GM12892 (cell line): ENCODE measurements around the gene YY1.

Experiments used
- DNase-seq: peaks from one replicate; pipeline ENCODE4 v3.0.0; 2011; ENCODE audit not compliant: insufficient read length
- FAIRE-seq: peaks from 2 replicates; lab custom pipeline; 2011; peaks lifted over from hg19 to GRCh38; lab: Jason Lieb, UNC
- POLR2A ChIP-seq: IDR thresholded peaks from 2 replicates; pipeline ENCODE4 v1.6.1; 2011; ENCODE audit warnings: low read depth, low read length, control low read depth
- POLR2AphosphoS5 ChIP-seq: IDR thresholded peaks from 2 replicates; pipeline ENCODE4 v1.6.1; 2011; ENCODE audit warnings: low read depth, low read length, control low read depth
- TAF1 ChIP-seq: IDR thresholded peaks from 2 replicates; pipeline ENCODE4 v1.6.1; 2011; ENCODE audit warnings: low read depth, mild to moderate bottlenecking, control low read depth, low read length, borderline replicate concordance

YY1 gene

DNA sequence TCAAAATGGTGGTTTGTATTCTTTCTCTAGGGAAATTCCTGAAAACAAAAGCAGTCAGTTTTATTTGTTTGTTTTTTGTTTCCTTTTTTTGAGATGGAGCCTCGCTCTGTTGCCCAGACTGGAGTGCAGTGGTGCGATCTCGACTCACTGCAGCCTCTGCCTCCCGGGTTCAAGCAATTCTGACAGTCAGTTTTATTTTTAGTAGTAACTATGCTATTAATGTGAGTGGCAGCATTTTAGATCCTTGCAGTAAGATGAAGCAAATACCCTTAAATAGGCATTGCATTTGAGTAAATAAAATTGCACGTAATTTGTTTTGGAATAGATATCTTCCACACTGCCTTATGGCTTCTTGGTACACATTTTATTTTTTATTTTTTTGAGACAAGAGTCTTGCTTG lies 23.6 kb downstream of the YY1 start:
- DNase-seq = no peak
- no peak for FAIRE-seq
- TF ChIP-seq TAF1 (no peak), POLR2A (no peak), POLR2AphosphoS5 (no peak)

DNA sequence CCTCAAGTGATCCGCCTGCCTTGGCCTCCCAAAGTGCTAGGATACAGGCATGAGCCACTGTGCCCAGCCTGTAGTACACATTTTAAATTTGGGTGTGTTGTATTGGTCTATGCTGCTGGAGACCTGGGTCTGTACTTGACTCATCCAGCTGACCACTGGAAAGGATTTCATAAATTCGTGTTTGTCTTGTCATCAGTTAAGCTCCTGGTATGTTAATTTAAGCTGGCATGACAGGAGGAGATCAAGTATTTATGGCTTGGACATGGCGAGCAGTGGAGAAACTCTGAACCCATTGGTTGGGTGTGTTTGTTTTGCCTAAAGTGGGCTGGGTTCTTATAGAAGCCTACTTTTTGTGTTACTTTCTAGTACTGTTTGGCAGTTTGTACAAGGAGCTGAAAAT lies 24.2 kb downstream of the YY1 start:
- TF ChIP-seq POLR2AphosphoS5 (no peak), TAF1 (no peak), POLR2A (no peak)
- no peak for FAIRE-seq

DNA sequence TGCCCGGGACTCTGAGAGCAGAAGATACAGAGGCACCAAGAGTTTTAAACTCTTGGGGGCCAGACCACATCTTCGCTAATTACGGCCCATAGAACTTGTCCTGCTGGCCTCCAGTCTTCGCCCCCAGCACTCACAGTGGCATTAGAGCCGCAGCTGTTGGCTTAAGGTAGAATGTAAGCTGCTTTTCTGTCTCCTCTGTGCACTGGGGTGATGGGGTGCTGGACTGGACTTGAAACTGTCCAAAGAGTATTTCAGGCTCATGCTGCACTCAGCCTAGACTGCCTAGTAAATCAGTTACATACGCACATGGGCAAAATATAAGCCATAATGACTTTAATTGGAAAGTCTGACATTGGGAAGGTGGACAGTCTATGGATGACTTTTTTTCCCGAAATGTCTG lies 29.0 kb downstream of the YY1 start:
- no peak for DNase-seq
- TF ChIP-seq POLR2A = no peak
- no peak for TF ChIP-seq TAF1
- no peak for TF ChIP-seq POLR2AphosphoS5
- FAIRE-seq = no peak

More for the DNA sequence above, 24.2 kb downstream of the YY1 start:
- DNase-seq = no peak

DNA sequence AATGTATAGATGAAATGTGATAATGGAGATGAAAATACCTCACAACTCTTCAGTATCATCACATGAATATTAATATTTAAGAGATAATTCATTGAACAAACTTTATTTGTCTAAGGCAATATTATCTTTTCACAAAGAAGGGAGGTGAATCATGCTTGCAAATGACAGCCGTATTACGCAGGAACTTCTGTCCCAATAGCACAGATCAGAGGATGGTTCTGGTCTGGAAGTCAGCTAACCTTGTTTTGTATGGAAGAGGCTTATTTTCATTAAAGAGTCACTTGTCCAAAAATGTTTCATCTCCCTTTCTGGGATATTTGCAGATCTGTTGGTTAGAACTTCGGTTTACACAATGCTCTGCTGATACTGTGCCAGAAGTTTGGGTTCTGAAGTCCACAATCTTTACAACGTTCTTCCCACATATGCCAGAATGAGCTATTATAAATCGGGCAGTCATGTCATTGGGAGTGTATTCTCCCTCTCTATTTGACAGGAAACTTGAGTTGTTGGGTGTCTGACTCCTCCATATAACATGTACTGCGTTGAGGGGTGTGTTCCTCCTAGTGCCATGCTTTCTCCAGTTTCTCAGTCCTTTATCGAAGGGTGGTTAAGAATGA lies 29.8 kb downstream of the YY1 start:
- DNase-seq = no peak
- FAIRE-seq = no peak
- TF ChIP-seq POLR2AphosphoS5 = no peak
- no peak for TF ChIP-seq TAF1
- TF ChIP-seq POLR2A = no peak

DNA sequence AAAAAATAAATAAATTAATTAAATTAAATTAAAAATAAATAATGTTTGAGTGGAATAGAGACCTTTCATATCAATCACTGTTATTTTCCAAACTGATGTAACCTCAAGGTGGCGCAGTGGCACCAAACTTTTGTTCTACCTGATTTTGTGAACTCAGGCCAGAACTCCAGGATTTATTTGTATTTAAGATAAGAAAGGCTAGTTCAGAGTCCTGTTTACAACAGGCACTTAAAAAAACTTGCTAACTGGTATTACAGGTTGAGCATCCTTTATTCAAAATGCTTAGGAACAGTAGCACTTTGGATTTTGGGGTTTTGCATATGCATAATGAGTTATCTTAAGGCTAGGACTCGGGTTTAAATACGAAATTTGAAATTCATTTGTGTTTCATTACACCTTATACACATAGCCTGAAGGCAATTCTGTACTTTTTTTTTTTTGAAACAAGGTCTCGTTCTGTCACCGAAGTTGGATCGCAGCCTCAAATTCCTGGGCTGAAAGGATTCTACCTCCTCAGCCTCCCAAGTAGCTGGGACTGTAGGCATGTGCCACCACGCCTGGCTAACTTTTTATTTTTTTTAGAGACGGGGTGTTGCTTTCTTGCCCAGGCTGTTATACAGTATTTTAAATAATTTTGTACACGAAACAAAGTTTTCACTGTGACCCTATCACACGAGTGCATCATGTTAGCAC lies 32.4 kb downstream of the YY1 start:
- TF ChIP-seq POLR2A (no peak), TAF1 (no peak), POLR2AphosphoS5 (no peak)
- no peak for DNase-seq
- FAIRE-seq = no peak

DNA sequence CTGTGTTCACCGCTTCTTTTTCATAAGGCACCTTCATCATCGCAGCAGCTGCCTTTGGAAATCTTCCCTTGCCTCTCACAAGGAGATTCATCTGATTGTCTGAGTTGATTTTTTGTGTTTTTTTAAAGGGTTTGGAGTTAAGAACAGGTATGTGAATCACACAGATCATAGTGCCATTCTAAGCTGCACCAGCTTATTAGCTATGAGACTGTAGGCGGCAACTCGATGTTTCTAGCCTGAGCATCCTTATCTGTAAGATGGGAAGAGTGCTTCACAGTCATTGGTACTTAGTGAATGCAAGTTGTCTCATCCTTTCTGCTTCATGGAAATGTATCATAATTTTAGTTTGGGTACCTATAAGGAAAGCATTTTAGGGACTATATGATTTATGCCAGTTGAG lies 35.3 kb downstream of the YY1 start:
- no peak for DNase-seq
- no peak for FAIRE-seq
- TF ChIP-seq POLR2AphosphoS5 = no peak
- TF ChIP-seq TAF1 = no peak
- no peak for TF ChIP-seq POLR2A

DNA sequence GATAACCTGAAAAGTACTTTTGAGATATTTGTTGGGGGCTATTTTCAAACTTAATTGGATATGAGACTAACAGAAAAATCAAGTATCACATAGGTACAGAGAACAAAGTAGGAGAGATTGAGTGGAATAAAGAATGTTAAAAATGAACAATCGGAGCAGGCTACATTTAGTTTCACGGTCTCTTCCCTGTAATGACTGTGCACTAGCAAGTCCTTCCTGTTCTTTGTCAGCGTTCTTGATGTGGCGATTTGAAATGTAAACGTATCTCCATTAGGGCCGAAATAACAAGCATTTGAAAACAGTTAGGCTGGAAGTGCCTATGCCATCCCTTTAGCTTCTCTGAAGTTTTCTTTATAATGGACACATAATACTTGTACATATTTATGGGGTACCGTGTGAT lies 36.3 kb downstream of the YY1 start:
- DNase-seq = no peak
- TF ChIP-seq TAF1 (no peak), POLR2A (no peak), POLR2AphosphoS5 (no peak)
- peak; percentile 36 for FAIRE-seq

DNA sequence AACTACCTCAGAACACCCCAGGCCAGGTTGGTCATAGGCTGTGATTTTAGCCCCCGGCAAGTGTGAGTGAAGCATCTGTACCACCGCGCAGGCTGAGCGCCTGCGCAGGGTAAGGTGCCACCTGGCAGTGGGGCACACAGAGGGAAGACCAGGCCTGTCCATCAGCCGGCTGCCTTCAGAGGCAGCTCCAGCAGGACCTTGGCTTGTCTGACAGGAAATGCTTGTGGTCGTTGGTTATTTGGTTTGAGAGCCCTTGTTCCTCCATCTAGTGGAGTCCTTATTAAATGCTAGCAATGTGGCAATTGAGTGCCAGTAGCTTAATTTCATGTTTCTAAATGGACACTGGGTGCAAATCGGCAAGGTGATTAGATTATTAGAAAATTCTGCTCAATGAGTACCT lies 39.8 kb downstream of the YY1 start:
- TF ChIP-seq POLR2A = no peak
- TF ChIP-seq TAF1 = no peak
- TF ChIP-seq POLR2AphosphoS5 = no peak
- FAIRE-seq (no peak), DNase-seq (no peak)

DNA sequence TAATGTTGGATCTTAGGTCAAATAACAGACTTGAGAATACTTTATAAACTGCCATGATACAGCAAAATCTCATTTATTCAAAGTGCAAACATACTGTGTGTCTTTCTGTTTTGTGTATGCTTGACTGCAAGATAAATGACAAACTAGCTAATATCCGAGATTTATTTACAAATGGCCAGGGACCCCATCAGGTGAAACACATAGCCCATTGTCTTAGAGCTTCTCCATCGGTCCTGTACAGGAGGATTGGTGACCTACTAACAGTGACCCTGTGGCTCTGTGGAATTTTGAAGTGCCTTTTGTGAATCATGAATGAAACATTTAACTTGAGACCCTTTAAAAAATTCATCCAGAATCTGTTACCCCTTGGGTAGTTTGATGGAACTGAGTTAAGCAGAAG lies 40.2 kb downstream of the YY1 start:
- TF ChIP-seq POLR2AphosphoS5 = no peak
- TF ChIP-seq TAF1 = no peak
- TF ChIP-seq POLR2A = no peak
- DNase-seq (no peak), FAIRE-seq (no peak)

DNA sequence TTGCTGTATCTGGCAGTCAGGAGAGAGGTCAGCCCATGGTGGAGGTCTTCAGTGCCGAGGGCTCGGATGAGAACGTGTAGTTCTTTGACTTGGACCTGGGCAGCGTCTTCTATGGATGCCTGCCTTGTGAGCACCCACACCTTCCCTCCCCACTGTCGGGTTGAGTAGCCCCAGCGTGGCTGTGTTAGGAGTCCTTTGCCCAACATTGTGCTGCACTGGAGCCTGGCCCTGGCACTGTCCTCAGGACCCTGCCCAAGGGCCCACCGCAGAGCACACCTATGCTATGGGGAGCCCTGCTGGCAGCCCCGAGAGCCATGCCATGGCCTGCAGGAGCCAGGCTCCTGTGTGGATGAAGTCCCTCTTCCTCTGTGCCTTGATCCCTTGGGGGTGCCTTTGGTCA lies 40.6 kb downstream of the YY1 start:
- no peak for FAIRE-seq
- TF ChIP-seq TAF1 (no peak), POLR2AphosphoS5 (no peak), POLR2A (no peak)

DNA sequence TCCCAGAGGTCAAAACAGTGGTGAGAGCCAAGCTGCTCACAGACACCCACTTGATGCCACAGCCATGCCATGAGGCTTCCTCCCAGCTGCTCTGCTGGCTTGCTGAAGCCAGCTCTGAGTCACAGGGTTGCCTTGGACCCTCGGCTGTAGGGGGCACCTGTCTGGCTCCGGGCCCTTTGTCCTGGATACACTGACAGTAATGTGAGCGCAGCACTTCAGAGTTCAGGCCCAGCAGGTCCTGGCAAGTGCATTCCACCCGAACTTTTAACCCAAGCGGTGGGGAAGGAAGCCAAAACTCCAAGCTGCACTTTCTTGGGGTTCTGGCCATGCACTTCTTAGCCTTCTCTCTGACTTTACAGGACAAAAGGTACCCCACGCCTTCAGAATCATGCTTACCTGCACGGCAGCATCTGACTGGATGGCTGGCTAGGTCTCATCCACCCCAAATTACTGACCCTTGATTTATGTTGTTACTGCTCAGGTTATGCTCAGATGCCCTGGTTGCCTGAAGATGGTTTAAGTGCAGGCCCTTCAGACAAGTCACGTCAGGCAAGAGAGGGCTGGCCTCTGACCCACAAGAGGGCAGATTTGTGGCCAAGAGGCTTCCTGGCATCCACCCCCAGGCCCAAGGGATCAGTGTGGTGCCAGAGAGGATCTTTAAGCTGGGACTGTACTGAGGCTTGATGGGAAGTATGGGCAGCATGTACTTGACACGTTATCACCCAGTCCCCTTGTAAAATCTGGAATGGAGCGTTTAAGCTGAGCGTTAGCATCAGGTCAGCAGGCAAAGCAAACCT lies 42.5 kb downstream of the YY1 start:
- no peak for TF ChIP-seq TAF1
- no peak for TF ChIP-seq POLR2A
- TF ChIP-seq POLR2AphosphoS5 = no peak
- no peak for FAIRE-seq
- no peak for DNase-seq

More for the DNA sequence above, 40.6 kb downstream of the YY1 start:
- DNase-seq = no peak
